GM11168 (cell line): ENCODE data around the gene BEAN1.
"Not testable (repeated sequence)": the region's sequence is repeated elsewhere in the genome, so short reads cannot be mapped to it uniquely, and the experiment has no call there.

Source experiments
- in situ Hi-C: fragments of 300-500 bp; cut with MboI; formaldehyde crosslinking; loops from one replicate; pipeline ENCODE4 v1.12.0; 2022; ENCODE audit warnings: low sequenced_read_pairs; ENCODE audit not compliant: unreplicated experiment

BEAN1 gene

DNA sequence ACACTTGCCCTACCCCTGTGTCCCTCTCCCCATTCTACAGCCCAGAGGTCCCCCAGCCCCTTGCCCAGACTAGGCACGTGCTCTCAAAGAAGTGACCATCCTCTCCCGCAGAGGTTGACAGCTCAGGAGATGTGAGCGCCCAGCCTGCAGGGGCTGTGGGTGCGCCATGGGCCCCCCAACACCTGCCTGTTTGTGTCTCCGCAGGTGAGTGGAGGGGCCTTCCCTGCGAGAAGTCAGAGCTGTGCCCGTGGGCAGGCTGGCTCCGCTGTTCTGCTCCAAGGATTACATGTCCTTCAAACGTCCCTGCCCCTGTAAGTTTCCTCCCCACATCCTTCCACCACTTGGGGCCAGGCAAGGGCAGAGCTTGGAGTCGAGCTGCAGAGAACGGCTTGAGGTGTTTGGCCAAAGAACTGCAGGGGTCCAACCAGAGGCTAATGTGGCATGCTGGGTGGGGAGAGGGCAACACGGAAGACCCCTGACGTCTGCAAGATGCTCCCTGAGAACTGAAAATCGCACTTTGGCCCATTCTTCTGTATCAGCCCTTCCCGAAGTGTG lies 10.4 kb downstream of the BEAN1 start:
- in situ Hi-C loops, result no loop called here

DNA sequence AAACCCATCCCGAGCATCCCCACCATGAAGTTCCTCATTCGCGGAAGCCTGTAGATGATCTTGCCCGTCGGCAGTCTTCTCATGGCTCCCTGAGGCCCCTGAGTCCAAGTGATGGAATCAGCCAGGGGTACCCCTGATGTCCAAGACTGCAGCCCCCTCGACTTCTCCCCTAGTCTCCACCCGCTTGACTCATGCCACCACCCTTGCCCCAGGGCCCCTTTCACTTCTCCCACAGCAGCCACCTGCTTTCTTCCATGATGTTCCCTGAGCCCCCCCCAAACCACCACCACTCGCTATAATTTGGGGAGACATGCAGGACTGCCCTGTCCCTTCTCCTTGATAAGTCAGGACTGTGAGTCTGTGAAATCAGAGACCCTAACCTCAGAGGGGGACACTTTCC lies 11.4 kb downstream of the BEAN1 start:
- in situ Hi-C loops, result no loop called here

DNA sequence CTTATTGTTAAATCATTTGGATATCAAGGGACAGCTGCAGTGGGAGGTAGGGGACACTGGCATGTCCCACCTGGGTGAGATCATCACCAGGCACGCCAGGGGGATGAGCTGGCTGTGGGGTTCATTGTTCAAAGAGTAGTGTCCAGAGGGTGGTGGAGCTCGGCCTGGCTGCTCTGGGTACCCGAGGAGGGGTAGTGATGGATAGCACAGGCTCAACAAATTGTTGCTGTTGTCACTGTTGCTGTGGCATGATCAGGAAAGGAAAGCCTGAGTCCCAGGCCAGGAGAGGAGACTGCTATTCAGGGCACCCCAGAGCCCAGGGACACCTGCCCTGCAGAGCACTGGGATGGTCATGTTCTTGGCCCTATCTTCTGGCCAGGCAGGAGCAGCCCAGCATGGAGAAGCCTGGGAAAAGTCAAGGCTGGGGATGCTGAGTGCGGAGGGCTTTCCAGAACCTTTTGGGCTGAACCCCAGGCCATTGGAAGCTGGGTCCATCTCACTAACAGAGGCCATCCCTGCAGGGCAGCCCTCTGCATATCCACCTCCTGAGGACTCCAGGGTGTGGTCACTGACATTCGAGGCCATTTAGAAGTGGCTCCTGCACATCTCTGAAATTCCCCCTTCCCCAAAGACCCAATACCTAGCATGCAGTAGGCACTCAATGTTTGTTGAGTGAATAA lies 12.1 kb downstream of the BEAN1 start:
- in situ Hi-C loops, result no loop called here

DNA sequence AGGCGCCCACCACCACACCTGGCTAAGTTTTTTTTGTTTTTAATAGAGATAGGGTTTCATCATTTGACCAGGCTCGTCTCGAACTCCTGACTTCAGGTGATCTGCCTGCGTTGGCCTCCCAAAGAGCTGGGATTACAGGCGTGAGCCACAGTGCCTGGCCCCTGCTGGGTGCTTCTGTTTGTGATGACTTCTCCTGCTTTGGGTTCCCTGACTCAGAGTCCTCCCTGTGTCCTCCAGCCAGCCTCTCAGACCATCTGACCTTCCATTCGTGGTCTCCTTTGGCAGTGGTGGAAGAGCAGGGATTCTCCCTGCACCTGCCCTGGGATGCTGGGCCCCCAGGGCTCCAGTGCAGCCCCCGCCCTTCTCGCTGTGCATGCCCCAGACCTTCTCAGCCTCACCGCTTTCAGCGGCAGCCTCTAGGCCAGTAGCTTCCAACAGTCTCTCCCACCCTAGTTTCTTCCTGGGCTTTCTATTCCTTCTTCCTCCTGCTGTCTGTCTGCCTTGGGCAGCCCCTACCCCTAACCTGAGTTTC lies 13.2 kb downstream of the BEAN1 start:
- in situ Hi-C loops, result no loop called here

- in situ Hi-C loops, result no loop called here
These were observed 13.9 kb downstream of the BEAN1 start for GRCh38 chr16:66440970-66441369.

GRCh38 chr16:66441586-66442375 lies 14.7 kb downstream of the BEAN1 start:
- in situ Hi-C loops, result no loop called here

- in situ Hi-C loops, result no loop called here
These were observed 15.6 kb downstream of the BEAN1 start for GRCh38 chr16:66442502-66443268.

GRCh38 chr16:66443269-66443652 lies 16.2 kb downstream of the BEAN1 start:
- in situ Hi-C loops, result no loop called here

DNA sequence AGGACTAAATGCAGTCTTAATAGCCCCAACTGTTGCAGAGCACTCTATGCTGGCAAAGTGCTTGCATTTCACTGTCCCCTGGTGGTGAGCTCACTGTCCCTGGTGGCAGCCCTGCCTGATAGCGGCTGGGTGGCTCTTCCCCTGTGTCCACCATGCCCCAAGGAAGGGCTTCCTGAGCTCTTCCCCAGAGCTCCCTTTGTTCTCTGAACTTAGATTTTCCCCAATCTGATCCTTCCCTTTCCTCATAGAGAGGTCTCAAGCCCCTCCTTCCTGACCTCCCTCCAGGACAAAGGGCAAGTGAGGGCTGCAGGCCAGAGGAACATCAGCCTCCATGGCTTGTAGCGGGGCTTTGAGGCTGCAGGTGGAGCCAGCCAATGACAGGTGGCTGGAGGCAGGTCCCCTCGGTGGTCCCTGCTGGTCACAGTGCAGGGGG lies 17.0 kb downstream of the BEAN1 start:
- in situ Hi-C loops, result no loop called here

DNA sequence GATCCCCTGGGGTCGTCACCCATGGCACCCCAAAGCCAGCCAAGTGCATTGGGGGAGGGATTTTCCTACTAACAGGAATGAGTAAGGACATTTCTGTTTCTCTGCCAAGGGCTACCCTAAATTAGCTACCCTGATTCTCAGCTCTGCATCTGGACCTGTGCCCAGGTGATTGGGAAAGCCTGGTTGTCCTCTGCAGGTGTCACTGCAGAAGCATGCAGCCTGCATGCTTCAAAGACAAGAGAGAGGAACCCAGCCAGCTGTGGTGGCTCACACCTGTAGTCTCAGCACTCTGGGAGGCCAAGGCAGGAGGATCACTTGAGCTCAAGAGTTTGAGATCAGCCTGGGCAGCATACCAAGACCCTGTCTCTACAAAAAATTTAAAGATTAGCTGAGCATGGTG lies 19.6 kb downstream of the BEAN1 start:
- in situ Hi-C loops, result no loop called here

- in situ Hi-C loops, result no loop called here
These were observed 20.4 kb downstream of the BEAN1 start for GRCh38 chr16:66447491-66447890.

GRCh38 chr16:66451548-66451947 lies 24.5 kb downstream of the BEAN1 start:
- in situ Hi-C loops, result no loop called here

DNA sequence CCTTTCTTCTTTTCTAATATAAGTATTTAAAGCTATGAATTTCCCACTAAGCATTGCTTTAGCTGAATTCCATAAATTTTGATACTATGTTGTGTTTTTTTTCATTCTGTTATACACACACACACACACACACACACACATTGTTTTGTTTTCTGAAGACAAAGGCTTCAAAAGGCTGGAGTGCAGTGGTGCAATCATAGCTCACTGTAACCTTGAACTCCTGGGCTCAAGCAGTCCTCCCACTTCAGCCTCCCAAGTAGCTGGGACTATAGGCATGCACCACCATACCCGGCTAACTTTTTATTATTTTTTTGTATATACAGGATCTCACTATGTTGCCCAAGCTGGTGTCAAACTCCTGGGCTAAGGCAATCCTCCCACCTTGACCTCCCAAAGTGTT lies 26.1 kb downstream of the BEAN1 start:
- in situ Hi-C loops, result not testable (repeated sequence)

DNA sequence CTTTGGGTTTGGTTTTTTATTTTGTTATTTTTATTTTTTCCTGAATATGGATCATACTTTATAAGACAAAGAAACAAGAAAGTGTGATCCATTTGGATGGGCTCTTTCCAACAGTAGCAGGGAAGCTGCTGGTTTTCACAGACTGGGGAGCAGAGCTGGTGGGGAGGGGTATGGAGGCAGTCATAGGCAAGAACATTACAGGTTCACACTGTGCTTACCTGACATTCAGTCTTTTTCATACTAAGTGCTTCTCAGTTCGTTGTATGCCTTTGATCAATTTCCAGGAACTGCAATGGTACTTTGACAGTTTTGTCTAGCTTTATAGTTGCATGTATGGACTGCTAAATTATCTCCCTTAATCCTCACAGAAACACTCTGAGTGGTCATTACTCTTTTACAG lies 27.7 kb downstream of the BEAN1 start:
- in situ Hi-C loops, result no loop called here

- in situ Hi-C loops, result no loop called here
These were observed 28.9 kb downstream of the BEAN1 start for GRCh38 chr16:66455970-66456369.

DNA sequence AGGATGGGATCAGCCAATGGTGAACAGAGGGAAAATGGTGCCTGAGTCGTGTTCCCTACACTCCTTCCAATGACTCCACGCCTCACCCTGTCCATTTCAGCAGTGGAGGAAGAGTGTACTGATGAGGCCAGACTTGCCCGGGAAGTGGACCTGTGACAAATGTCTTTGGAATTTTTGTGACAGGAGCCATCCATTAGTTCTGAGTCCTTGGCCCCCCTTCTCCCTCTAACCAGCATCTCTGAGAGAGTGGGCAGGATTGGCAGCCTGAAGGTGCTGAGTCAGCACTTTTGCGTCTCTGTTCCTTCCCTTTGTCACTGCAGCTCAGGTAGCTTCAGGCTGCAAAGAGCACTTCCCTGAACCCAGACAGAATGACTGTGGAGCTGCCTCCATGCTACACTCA lies 30.8 kb downstream of the BEAN1 start:
- in situ Hi-C loops, result no loop called here

- in situ Hi-C loops, result no loop called here
These were observed 31.2 kb downstream of the BEAN1 start for GRCh38 chr16:66458292-66458691.

GRCh38 chr16:66458853-66459252 lies 31.8 kb downstream of the BEAN1 start:
- in situ Hi-C loops, result no loop called here

- in situ Hi-C loops, result no loop called here
These were observed 32.8 kb downstream of the BEAN1 start for GRCh38 chr16:66459878-66460277.

DNA sequence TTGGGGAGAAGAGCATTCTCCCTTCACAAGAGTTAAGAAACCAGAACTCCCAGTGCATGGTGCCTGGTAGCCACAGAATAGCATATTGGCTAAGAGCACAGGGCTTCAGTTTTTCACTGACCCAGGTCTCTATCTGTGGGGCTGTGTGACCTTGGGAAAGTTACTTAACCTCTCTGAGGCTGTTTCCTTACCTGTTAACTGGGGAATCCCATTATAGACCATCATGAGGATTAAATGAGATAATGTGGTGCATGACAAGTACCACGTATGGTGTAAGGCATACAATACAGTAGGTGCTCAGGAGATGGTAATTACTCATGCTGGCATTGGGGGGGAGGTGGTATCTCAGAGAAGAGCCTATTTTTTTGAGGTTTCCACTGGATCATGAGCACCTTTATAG lies 33.6 kb downstream of the BEAN1 start:
- in situ Hi-C loops, result no loop called here

DNA sequence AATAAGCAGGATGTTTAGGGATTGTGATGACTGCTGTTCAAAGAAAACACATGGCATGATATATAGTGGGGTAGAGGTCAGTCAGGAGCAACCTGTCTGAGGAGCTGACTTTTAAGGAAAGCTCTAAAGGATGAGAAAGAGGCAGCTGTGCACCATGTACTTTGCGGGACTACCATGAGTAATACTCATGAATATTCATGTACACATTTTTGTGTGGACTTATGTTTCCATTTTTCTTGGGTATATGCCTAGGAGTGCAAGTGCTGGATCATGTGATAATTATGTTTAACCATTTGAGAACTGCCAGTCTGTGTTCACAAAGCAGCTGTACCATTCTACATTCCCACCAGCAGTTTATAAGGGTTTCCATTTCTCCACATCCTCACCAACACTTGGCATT lies 35.8 kb downstream of the BEAN1 start:
- in situ Hi-C loops, result no loop called here
